WI38 (cell line): ENCODE measurements around the gene ACBD4.

ENCODE experiments used
- H3K4me3 ChIP-seq: 2 replicates; pipeline ENCODE4 v1.5.1; 2011; ENCODE audit warnings: low read depth, mild to moderate bottlenecking, control low read depth, low read length
- TF ChIP-seq, protein P1 (sequence below): IDR thresholded peaks from 2 replicates; pipeline ENCODE4 v1.5.1; 2012; ENCODE audit warnings: low read depth, mild to moderate bottlenecking, control low read depth, low read length

The ACBD4 gene, protein sequence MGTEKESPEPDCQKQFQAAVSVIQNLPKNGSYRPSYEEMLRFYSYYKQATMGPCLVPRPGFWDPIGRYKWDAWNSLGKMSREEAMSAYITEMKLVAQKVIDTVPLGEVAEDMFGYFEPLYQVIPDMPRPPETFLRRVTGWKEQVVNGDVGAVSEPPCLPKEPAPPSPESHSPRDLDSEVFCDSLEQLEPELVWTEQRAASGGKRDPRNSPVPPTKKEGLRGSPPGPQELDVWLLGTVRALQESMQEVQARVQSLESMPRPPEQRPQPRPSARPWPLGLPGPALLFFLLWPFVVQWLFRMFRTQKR

DNA sequence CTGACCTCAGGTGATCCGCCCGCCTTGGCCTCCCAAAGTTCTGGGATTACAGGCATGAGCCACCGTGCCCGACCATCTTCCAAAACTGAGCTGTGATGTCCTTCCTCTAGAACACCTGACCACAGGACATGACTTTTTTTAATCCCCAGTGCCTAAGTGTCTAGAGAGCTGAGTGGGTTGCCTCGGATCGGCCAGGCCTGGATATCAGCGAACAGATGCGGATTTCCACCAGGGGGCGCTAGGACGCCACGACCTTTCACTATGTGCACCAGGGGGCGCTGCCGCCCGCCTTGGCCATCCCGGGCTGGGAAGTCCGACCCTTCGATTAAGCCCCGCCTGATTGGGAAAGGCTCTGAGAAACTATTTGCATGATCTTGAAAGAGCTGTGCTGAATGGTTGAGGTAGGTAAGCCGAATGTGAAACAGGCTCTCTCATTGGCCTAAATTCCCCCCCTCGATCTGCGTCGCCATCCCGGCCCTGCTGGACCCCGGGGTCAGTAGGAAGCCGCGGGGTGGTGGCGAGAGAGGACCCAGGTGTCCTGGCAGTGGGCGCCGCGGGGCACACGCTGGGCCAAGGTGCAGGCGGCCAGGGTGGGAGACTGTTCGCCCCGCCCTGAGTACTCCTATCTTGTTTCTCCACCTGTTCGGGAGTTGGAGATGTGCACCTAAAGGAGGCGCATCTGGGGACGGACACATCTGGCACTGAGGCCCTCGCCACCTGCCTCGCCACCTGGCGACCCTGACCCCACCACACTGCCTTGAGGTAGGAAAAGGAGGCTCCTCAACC, at the start of gene ACBD4:
Gene ACBD4, plus strand, starts transcription at position 496 of the 786 bp plus-strand sequence. CDS start 458 bp downstream, outside the sequence.
- H3K4me3 ChIP-seq: peak within 1 kb of the TSS; percentile 75
- TF ChIP-seq, protein P1, sequence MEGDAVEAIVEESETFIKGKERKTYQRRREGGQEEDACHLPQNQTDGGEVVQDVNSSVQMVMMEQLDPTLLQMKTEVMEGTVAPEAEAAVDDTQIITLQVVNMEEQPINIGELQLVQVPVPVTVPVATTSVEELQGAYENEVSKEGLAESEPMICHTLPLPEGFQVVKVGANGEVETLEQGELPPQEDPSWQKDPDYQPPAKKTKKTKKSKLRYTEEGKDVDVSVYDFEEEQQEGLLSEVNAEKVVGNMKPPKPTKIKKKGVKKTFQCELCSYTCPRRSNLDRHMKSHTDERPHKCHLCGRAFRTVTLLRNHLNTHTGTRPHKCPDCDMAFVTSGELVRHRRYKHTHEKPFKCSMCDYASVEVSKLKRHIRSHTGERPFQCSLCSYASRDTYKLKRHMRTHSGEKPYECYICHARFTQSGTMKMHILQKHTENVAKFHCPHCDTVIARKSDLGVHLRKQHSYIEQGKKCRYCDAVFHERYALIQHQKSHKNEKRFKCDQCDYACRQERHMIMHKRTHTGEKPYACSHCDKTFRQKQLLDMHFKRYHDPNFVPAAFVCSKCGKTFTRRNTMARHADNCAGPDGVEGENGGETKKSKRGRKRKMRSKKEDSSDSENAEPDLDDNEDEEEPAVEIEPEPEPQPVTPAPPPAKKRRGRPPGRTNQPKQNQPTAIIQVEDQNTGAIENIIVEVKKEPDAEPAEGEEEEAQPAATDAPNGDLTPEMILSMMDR: peak; percentile 100

DNA sequence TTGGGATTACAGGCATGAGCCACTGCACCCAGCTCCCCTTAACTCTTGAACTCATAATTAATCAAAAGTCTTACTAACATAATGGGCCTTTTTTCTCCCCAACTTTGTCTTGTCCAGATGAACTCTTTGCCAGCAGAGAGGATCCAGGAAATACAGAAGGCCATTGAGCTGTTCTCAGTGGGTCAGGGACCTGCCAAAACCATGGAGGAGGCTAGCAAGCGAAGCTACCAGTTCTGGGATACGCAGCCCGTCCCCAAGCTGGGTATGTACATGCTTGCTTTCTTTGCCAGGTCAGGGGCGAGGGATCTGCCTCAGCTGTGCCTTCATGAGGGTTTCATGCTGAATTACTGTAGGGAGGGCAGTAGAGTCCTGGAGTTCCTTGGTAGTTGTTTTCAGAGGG, 49.1 kb upstream of the ACBD4 start:
- no peak overlapping the region for H3K4me3 ChIP-seq

DNA sequence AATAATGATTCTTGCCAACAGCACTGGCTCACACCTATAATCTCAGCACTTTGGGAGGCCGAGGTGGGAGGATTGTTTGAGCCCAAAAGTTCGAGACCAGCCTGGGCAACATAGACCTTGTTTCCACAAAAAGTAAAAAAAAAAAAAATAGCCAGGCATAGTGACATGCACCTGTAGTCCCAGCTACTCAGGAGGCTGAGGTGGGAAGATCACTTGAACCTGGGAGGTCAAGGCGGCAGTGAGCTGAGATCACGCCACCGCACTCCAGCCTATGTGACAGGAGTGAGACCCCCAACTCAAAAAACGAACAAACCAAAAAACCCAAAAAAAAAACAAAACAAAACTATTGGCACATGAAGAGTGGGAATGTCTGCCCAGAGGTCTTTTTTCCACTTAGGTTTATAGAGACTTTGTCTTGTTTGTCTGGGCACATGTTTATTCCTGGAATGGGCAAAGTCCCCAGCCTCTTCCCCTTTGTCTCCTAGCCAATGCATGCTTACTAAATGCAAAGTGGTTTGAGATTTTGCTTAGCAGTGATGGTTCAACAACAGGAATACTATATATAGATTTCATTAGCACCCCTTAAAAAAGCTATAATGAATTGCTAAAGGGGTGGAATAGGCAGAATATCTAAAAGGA, 48.5 kb upstream of the ACBD4 start:
- TF ChIP-seq, protein P1: no peak
- no peak overlapping the region for H3K4me3 ChIP-seq

More for the DNA sequence above, 49.1 kb upstream of the ACBD4 start:
- TF ChIP-seq, protein P1: no peak

DNA sequence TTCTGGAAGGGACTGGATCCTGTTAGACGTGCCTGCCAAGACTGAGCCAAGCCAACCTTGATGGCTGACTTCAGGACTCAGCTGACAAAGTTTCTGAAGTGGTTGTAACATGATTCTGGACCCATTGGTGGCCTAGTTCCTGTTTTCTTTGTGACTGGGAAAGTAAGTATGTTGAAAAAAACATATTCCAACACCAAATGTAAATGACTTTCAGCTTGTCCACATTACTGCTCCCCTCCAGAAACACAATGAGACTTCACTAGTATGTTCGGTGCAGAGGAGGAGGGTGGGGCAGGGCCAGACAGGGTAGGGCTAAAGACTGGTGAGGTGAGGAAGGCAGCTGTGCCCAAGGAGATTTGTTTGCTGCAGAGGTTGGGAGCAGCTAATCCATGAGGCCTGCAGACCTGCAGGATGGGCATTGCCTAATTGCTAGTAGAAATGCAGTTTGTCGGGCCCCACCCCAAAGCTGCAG, 47.9 kb upstream of the ACBD4 start:
- no peak overlapping the region for H3K4me3 ChIP-seq
- TF ChIP-seq, protein P1: no peak

DNA sequence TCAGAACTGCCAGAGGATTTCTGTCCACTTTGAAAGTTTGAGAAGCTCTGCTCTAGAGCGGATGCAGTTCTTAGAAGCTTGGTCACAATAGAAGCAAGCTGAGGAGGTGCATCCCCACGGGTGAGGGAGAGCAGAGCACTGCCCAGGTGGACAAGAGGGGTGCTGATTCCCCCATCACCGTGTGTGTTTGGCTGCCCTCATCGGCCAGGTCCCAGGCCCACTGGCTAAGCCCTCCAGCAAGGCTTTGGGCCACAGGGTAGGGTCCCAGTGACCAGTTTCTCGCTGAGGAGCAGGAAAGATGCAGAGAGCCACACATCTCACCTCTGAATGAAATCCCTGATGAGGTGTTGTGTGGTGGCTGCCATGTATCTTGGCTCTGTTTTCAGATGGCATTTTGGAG, 47.5 kb upstream of the ACBD4 start:
- H3K4me3 ChIP-seq: no peak overlapping the region
- TF ChIP-seq, protein P1: no peak

DNA sequence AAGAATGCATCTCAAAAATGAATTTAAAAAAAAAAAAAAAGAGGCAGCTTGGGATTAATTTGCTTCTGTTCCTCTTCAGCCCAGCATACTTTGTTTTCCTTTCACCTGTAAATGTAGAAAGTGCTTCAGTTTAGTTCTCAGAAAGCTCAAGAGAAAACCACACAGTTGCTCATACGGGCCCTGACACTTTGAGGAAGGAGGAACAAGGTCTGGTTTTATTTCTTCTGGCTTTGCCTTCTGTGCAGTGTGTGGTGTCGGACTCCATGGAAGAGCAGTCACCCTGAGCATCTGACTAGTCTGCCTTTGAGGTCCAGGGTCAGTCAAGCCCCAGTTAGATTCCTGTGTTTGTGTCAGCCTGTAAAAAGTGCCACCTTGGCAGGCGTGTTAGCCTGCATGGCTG, 46.7 kb upstream of the ACBD4 start:
- no peak overlapping the region for H3K4me3 ChIP-seq
- TF ChIP-seq, protein P1: no peak
